GM18498 (cell line): ENCODE results near the gene RBMX2.

Source experiments
- ATAC-seq: cut with Tn5 transposase; IDR thresholded peaks from one replicate; pipeline ENCODE4 v1.9.1; 2021; ENCODE audit warnings: mild to moderate bottlenecking, moderate library complexity; ENCODE audit not compliant: unreplicated experiment

Gene RBMX2

GRCh38 chrX:130444641-130445336, 43.0 kb downstream of the RBMX2 start:
- no peak for ATAC-seq

- no peak for ATAC-seq
Measured at GRCh38 chrX:130446974-130447373, 45.2 kb downstream of the RBMX2 start.
